CD14-positive monocyte (primary cell): ENCODE measurements around the gene RASSF6. TPM values are rescaled to one million over a fixed set of nuclear protein-coding genes. Genes with fewer than 3 reads are reported as not detected.

Experiments
- DNase-seq, 3 donors: peaks; one replicate each; pipeline ENCODE4 v3.0.0-alpha.2; 2011 to 2022
- H2AFZ ChIP-seq: 2 replicates; pipeline ENCODE4 v1.6.0; 2012; ENCODE audit warnings: mild to moderate bottlenecking, low read depth, low read length, inconsistent platforms; ENCODE audit not compliant: insufficient read depth, poor library complexity, severe bottlenecking
- H3K27ac ChIP-seq, 2 donors: 1 replicate in 1 of 2; 2 replicates in 1 of 2; pipeline ENCODE4 v1.5.1; 2012 to 2013; ENCODE audit warnings: low read length in 2 of 2, control low read depth in 1 of 2, inconsistent platforms in 1 of 2, low read depth in 1 of 2, mild to moderate bottlenecking in 1 of 2
- H3K27me3 ChIP-seq, 2 donors: one replicate each; pipeline versions ENCODE4 v1.6.0 to v1.6.1; 2011 to 2013; ENCODE audit warnings: low read length in 2 of 2; ENCODE audit not compliant: control insufficient read depth in 2 of 2, insufficient read depth in 2 of 2
- H3K36me3 ChIP-seq, 2 donors: replicated peaks in 1 of 2; 1 replicate in 1 of 2; 2 replicates in 1 of 2; pipeline versions ENCODE4 v1.5.1 to v1.6.1; 2012 to 2013; ENCODE audit warnings: low read length in 2 of 2, control low read depth in 1 of 2, inconsistent platforms in 1 of 2, mild to moderate bottlenecking in 1 of 2; ENCODE audit not compliant: insufficient read depth in 2 of 2, control insufficient read depth in 1 of 2
- H3K4me1 ChIP-seq, 2 donors: 1 replicate in 1 of 2; 2 replicates in 1 of 2; pipeline versions ENCODE4 v1.5.1 to v1.6.1; 2012 to 2013; ENCODE audit warnings: low read length in 2 of 2, control low read depth in 1 of 2, inconsistent platforms in 1 of 2, mild to moderate bottlenecking in 1 of 2, moderate library complexity in 1 of 2; ENCODE audit not compliant: insufficient read depth in 2 of 2, control insufficient read depth in 1 of 2
- H3K4me2 ChIP-seq: replicated peaks from 2 replicates; pipeline ENCODE3; 2012; ENCODE audit warnings: low read length, moderate library complexity, mild to moderate bottlenecking; ENCODE audit not compliant: poor library complexity, severe bottlenecking; ENCODE audit errors: extremely low read depth
- H3K4me3 ChIP-seq, 3 experiments: fragments of 200-600 bp in 1 of 3; sonication (generic) in 1 of 3; replicated peaks in 1 of 3; 1 replicate in 2 of 3; 2 replicates in 1 of 3; pipeline ENCODE4 v1.5.1; 2011 to 2013; ENCODE audit warnings: low read length in 3 of 3, mild to moderate bottlenecking in 3 of 3, control low read depth in 2 of 3, low read depth in 2 of 3, inconsistent platforms in 1 of 3, moderate library complexity in 1 of 3
- H3K79me2 ChIP-seq: 2 replicates; pipeline ENCODE4 v1.6.0; 2012; ENCODE audit warnings: mild to moderate bottlenecking, control low read depth, inconsistent platforms, low read length, moderate library complexity; ENCODE audit not compliant: insufficient read depth
- H3K9ac ChIP-seq: 2 replicates; pipeline ENCODE4 v1.6.0; 2017; ENCODE audit warnings: low read length, mild to moderate bottlenecking; ENCODE audit not compliant: insufficient read depth, poor library complexity, severe bottlenecking
- H3K9me3 ChIP-seq, 2 donors: replicated peaks in 1 of 2; 1 replicate in 1 of 2; 2 replicates in 1 of 2; pipeline versions ENCODE4 v1.5.1 to v1.6.1; 2012 to 2013; ENCODE audit warnings: low read length in 2 of 2, control low read depth in 1 of 2; ENCODE audit not compliant: control insufficient read depth in 1 of 2, insufficient read depth in 1 of 2
- H4K20me1 ChIP-seq: 2 replicates; pipeline ENCODE4 v1.6.0; 2012; ENCODE audit warnings: mild to moderate bottlenecking, low read length, control low read depth, moderate library complexity; ENCODE audit not compliant: insufficient read depth
- H3K27ac Mint-ChIP-seq, 7 donors: one replicate each; pipeline ENCODE4 v1.8.0; 2020; ENCODE audit warnings: mild to moderate bottlenecking in 7 of 7, mixed read lengths in 7 of 7, moderate library complexity in 6 of 7, inconsistent platforms in 2 of 7
- H3K27me3 Mint-ChIP-seq, 3 donors: one replicate each; pipeline ENCODE4 v1.8.0; 2021 to 2022; ENCODE audit warnings: low read depth in 3 of 3, mild to moderate bottlenecking in 3 of 3, mixed read lengths in 3 of 3, moderate library complexity in 3 of 3, inconsistent platforms in 1 of 3
- H3K36me3 Mint-ChIP-seq, 2 donors: one replicate each; pipeline ENCODE4 v1.8.0; 2020; ENCODE audit warnings: mixed read lengths in 2 of 2, inconsistent platforms in 1 of 2, mild to moderate bottlenecking in 1 of 2
- H3K4me1 Mint-ChIP-seq: one replicate; pipeline ENCODE4 v1.8.0; 2020; ENCODE audit warnings: mild to moderate bottlenecking, mixed read lengths
- H3K4me3 Mint-ChIP-seq, 2 donors: one replicate each; pipeline ENCODE4 v1.8.0; 2020; ENCODE audit warnings: mild to moderate bottlenecking in 2 of 2, mixed read lengths in 2 of 2, moderate library complexity in 1 of 2
- H3K9me3 Mint-ChIP-seq, 7 donors: one replicate each; pipeline ENCODE4 v1.8.0; 2020 to 2022; ENCODE audit warnings: mixed read lengths in 7 of 7, mild to moderate bottlenecking in 6 of 7, moderate library complexity in 6 of 7, inconsistent platforms in 2 of 7
- CTCF ChIP-seq: fragments of 200-600 bp; IDR thresholded peaks from one replicate; pipeline ENCODE4 v1.8.0; 2022; ENCODE audit warnings: antibody characterized with exemption, mild to moderate bottlenecking
- WGBS: methylation state at CpG from one replicate; pipeline ENCODE4 v1.1.5; 2013; ENCODE audit warnings: missing lambda C conversion rate; ENCODE audit not compliant: insufficient coverage; 5-methylcytosine and 5-hydroxymethylcytosine counted together
- intact Hi-C, 2 donors: fragments of 100-400 bp; cut with micrococcal nuclease; formaldehyde crosslinking; loops; one replicate each; pipeline versions ENCODE4 v1.15.0 to v1.15.1; 2023
- polyA plus RNA-seq, 3 donors: library from polyadenylated mRNA; depleted of rRNA in 1 of 3; unstranded in 2 of 3; stranded (reverse) in 1 of 3; fragments of 300-500 nt in 2 of 3; fragments of >200 nt in 1 of 3; fragmentation: Illumina TruSeq in 2 of 3; gene quantifications; 1 replicate in 2 of 3; 2 replicates in 1 of 3; pipeline ENCODE4 v1.2.3, GENCODE V29; 2012 to 2021

The RASSF6 gene
- polyA plus RNA-seq, 3 donors: not detected

DNA sequence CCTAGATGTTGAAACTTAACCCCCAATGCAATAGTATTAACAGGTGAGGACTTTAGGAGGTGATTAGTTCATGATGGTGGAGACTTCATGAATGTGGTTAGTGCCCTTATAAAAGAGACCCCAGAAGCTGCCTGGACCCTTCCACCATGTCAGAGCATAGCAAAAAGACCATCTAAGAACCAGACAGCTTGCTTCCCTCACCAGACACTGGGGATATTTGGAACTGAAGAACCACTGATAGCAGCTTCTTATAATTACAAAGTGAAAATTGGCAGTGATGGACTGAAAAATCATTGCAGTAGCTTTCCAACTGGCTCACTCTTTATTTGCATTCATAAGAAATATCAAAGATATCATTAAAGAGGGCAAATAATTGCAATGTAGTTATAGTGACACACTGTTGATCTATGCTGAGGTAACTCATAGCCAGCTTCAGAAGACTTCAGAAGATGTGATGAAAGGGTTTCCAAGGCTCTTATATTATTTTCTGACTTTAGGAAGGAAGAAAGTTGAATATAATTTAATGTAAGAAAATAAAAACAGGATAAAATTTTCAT, 5.8 kb downstream of the RASSF6 start:
- H3K9me3 ChIP-seq: no peaks in the 10 kb centered on the region
- Mint-ChIP-seq H3K27ac (no peak overlapping the region), H3K4me3 (no peak overlapping the region), H3K36me3 (no peaks in the 10 kb centered on the region), H3K4me1 (no peaks in the 10 kb centered on the region), H3K9me3 (no peaks in the 10 kb centered on the region), H3K27me3 (peaks cover 2 to 5% (median 5%) of the 10 kb centered on the region in 3 donors)
- no peak overlapping the region for H3K4me3 ChIP-seq
- intact Hi-C loops: no loop called here
- no peaks in the 10 kb centered on the region for H3K79me2 ChIP-seq
- peaks cover 3% of the 10 kb centered on the region in 2 donors for H3K27me3 ChIP-seq
- H3K27ac ChIP-seq: no peak overlapping the region
- H3K36me3 ChIP-seq: no peaks in the 10 kb centered on the region
- H3K4me1 ChIP-seq: no peaks in the 10 kb centered on the region
- no peak for DNase-seq
- no peaks in the 10 kb centered on the region for H4K20me1 ChIP-seq
- TF ChIP-seq CTCF: no peak
- H3K9ac ChIP-seq: no peak overlapping the region
- no peak overlapping the region for H3K4me2 ChIP-seq
- no peak overlapping the region for H2AFZ ChIP-seq

DNA sequence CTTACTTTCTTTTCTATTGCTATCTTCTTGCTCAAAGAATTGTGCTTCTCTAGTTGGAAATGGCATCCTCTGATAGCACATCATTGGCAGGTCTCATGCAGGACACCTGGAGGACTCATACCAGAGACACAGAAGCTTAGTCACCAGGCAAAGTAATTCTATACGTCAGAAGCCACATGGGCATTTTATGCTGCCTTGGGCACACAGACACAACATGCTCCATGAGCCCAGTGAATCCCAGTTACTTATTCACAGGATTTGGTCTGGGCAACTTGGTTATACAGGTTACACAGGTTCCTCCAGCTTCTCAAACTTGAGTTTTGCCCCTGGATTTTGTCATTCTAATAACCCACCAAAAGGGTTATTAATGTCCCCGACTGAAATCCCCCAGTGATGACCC, 7.1 kb downstream of the RASSF6 start:
- no peaks in the 10 kb centered on the region for H3K4me1 Mint-ChIP-seq
- intact Hi-C loops: no loop called here

More for the DNA sequence above, 7.1 kb downstream of the RASSF6 start:
- Histone ChIP-seq H4K20me1 (no peaks in the 10 kb centered on the region), H3K4me2 (no peak overlapping the region), H3K9ac (no peak overlapping the region), H3K4me3 (no peak overlapping the region), H3K36me3 (no peaks in the 10 kb centered on the region), H3K9me3 (no peaks in the 10 kb centered on the region), H3K27ac (no peak overlapping the region), H2AFZ (no peak overlapping the region), H3K27me3 (no peaks in the 10 kb centered on the region), H3K4me1 (no peaks in the 10 kb centered on the region), H3K79me2 (no peaks in the 10 kb centered on the region)
- peaks cover 0 to 2% (median 0%) of the 10 kb centered on the region in 3 donors for H3K27me3 Mint-ChIP-seq
- no peaks in the 10 kb centered on the region for H3K9me3 Mint-ChIP-seq
- DNase-seq: no peak
- H3K36me3 Mint-ChIP-seq: no peaks in the 10 kb centered on the region
- no peak overlapping the region for H3K4me3 Mint-ChIP-seq
- no peak overlapping the region for H3K27ac Mint-ChIP-seq
- no peak for TF ChIP-seq CTCF
- WGBS: 93% methylated on average over 2 of the region's 2 CpGs
